ENCODE results near the gene ROPN1. TPM values are rescaled to one million over a fixed set of nuclear protein-coding genes. Genes with fewer than 3 reads are reported as not detected.
"Not testable (repeated sequence)": the region's sequence is repeated elsewhere in the genome, so short reads cannot be mapped to it uniquely, and the experiment has no call there.

The ROPN1 gene
- not detected in 2 replicates for total RNA-seq (2013; cell fraction: nucleolus; rRNA removed)
- not detected in 2 replicates for total RNA-seq (2014; rRNA removed)
- not detected in 2 replicates for total RNA-seq (2014; rRNA removed; fragmentation: Illumina TruSeq; extraction: Trizol)
- not detected in 2 replicates for total RNA-seq (2021)
- polyA plus RNA-seq (2011; ENCODE audit: low read depth): not detected
- not detected in 2 replicates for polyA plus RNA-seq (2011; rRNA removed)
- polyA plus RNA-seq (2011; cell fraction: cytosol; rRNA removed): not detected in 2 replicates
- polyA plus RNA-seq (2011; cell fraction: nucleus; rRNA removed): not detected in 2 replicates
- polyA plus RNA-seq (2012): not detected in 2 replicates
- not detected in 2 replicates for polyA plus RNA-seq (2014; fragmentation: Illumina TruSeq; extraction: Trizol)
- not detected for polyA plus RNA-seq (2014; fragmentation: Nextera tagmentation; extraction: Ambion mirVana)
- polyA plus RNA-seq (2014; rRNA removed): not detected in 2 replicates
- polyA plus RNA-seq (2016; fragmentation: Nextera tagmentation; extraction: Ambion mirVana): not detected
- polyA minus RNA-seq (2011; rRNA and poly(A)+ RNA removed): not detected in 2 replicates
- polyA minus RNA-seq (2011; cell fraction: cytosol; rRNA and poly(A)+ RNA removed): not detected in 2 replicates
- polyA minus RNA-seq (2011; cell fraction: nucleus; rRNA and poly(A)+ RNA removed): not detected in 2 replicates
- percentile 4 among the genes with signal in this experiment for Bru-seq, nascent RNA
- BruChase-seq, experiment 1, labeled RNA remaining after a 6-hour chase: not detected
- BruChase-seq, experiment 2, labeled RNA remaining after a 2-hour chase: not detected
- long read RNA-seq, experiment 1: 0 reads
- long read RNA-seq, experiment 2: 0 reads

DNA sequence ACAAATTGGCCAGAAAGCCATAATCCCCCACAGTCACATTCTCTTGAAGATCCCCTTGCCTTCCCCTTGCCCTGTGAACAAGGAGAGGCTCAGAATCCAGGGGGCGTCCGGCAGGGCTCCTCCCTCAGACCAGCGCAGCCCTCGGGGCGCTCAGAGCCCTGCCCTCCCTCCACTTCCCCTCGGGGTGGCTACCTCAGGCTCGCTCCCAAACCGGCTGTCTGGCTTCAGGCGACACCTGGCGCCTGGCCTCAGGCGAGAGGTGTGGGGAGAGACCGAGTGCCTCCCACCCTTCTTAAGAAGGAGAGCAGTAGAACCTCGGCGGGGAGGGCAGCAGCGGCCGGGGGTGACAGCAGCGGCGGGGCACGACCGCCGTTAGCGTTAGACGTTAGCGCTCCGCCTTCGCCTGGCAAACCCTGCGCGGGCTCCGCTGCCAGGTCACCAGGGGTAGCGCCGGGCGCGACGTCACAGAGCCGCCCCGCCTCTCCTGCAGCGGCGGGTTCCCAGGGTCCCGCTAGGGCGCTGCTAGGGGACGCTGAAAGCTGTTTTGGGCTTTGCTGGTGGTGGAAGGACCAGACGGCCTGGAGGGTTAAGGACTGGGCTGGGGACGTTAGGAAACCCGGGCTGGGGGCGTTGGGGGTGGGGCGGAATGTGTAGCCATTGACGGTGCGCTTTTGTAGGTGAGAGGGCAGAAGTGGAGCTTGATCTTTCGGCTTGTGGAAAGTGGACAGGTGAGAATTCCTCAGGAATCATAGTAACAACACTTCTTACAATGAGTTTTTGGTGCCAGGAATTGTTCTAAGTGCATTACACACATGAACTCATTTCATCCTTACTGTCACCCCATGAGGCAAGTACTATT, at the start of gene ROPN1:
Gene ROPN1 (minus strand): TSS at position 395 of the 859 bp plus-strand sequence. CDS start 11,643 bp downstream, outside the sequence.
- intact Hi-C loops (cut with micrococcal nuclease; ENCODE audit: unreplicated experiment); CTCF ChIA-PET: not testable (repeated sequence)

DNA sequence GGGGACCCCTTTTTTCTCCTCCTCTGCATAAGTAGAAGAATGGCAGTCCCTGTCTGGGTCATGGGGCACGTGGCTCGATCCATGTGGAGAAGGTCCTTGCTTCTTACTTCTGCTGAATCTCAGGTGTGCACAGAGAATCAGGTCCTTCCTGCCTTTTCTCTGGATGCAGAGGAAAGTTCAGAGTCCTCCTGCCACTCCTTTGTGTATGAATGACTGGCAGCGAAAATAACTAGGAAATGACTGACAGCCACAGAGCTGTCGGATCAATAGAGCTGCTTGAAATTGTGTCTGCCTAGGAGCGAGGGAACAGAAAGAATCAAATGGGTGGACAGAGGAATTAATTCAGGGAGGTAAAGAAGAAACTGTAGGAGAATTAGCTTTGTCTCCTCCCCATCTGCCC, 49.6 kb upstream of the ROPN1 start:
- SMC1A ChIA-PET (ENCODE audit: uncharacterized antibody, unreplicated experiment): interaction anchor here (1.4 kb wide), 1 partner anchor 31 kb away, joined by 4 read pairs; no protein-coding TSS in a partner anchor
- no peaks in the 10 kb centered on the region; a peak in 3 of 4 replicates for H3K27me3 ChIP-seq (replicated peaks in 1 of 2; ENCODE audit: control insufficient read depth in 2 of 2, insufficient read depth in 2 of 2, low read length in 1 of 2)
- no peak for ATAC-seq
- no peak overlapping the region for H2AFZ ChIP-seq (ENCODE audit: control insufficient read depth, low read depth, low read length)
- CTCF ChIA-PET: interaction anchor here (1.3 kb wide), 1 partner anchor 9 kb away, joined by 4 read pairs; the partner anchor contains the start of gene KALRN
- no peak overlapping the region for H3K27ac ChIP-seq (ENCODE audit: control insufficient read depth, insufficient read depth)
- BruUV-seq (replicated peaks): no TSS peak
- no peaks in the 10 kb centered on the region for H3K36me3 ChIP-seq (ENCODE audit: control insufficient read depth in 2 of 2, insufficient read depth in 2 of 2, low read length in 1 of 2)
- WGBS (ENCODE audit: insufficient coverage, insufficient replicate concordance, low lambda C conversion rate, missing lambda C conversion rate): 43% methylated on average over 5 of the region's 5 CpGs
- POLR2A ChIA-PET: no interaction called here
- no peaks in the 10 kb centered on the region for H3K79me2 ChIP-seq (ENCODE audit: control insufficient read depth, insufficient read depth, low read length)
- no peak for DNase-seq (ENCODE audit: low read depth, low spot score)
- intact Hi-C loops (cut with micrococcal nuclease; ENCODE audit: unreplicated experiment) (no loop called here), in situ Hi-C loops (cut with MboI) (no loop called here)
- H3K4me2 ChIP-seq (ENCODE audit: control insufficient read depth, insufficient read depth): no peak overlapping the region
- no peaks in the 10 kb centered on the region for H3K9me3 ChIP-seq (replicated peaks; ENCODE audit: control insufficient read depth, insufficient read depth, low read length)
- H3K4me1 ChIP-seq (ENCODE audit: control insufficient read depth, insufficient read depth, low read length): no peaks in the 10 kb centered on the region
- no peak overlapping the region for H3K9ac ChIP-seq (ENCODE audit: control insufficient read depth, insufficient read depth, low read length)
- no peak for TF ChIP-seq RBBP5 (conservative IDR thresholded peaks at IDR 0.05)
- TF ChIP-seq, protein P1, sequence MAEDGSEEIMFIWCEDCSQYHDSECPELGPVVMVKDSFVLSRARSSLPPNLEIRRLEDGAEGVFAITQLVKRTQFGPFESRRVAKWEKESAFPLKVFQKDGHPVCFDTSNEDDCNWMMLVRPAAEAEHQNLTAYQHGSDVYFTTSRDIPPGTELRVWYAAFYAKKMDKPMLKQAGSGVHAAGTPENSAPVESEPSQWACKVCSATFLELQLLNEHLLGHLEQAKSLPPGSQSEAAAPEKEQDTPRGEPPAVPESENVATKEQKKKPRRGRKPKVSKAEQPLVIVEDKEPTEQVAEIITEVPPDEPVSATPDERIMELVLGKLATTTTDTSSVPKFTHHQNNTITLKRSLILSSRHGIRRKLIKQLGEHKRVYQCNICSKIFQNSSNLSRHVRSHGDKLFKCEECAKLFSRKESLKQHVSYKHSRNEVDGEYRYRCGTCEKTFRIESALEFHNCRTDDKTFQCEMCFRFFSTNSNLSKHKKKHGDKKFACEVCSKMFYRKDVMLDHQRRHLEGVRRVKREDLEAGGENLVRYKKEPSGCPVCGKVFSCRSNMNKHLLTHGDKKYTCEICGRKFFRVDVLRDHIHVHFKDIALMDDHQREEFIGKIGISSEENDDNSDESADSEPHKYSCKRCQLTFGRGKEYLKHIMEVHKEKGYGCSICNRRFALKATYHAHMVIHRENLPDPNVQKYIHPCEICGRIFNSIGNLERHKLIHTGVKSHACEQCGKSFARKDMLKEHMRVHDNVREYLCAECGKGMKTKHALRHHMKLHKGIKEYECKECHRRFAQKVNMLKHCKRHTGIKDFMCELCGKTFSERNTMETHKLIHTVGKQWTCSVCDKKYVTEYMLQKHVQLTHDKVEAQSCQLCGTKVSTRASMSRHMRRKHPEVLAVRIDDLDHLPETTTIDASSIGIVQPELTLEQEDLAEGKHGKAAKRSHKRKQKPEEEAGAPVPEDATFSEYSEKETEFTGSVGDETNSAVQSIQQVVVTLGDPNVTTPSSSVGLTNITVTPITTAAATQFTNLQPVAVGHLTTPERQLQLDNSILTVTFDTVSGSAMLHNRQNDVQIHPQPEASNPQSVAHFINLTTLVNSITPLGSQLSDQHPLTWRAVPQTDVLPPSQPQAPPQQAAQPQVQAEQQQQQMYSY (CRISPR knock-in tag; IDR thresholded peaks at IDR 0.05): no peak
- no peaks in the 10 kb centered on the region for H4K20me1 ChIP-seq (ENCODE audit: control insufficient read depth, insufficient read depth)
- FAIRE-seq: no peak
- H3K4me3 ChIP-seq: no peak overlapping the region
- RAD21 ChIA-PET (ENCODE audit: unreplicated experiment): no interaction called here

More for the DNA sequence above, at the start of gene ROPN1:
- RAD21 ChIA-PET (ENCODE audit: unreplicated experiment); H3K27ac ChIP-seq (ENCODE audit: control insufficient read depth, insufficient read depth); SMC1A ChIA-PET (ENCODE audit: uncharacterized antibody, unreplicated experiment); H3K9me3 ChIP-seq (replicated peaks; ENCODE audit: control insufficient read depth, insufficient read depth, low read length); H3K4me2 ChIP-seq (ENCODE audit: control insufficient read depth, insufficient read depth); H3K79me2 ChIP-seq (ENCODE audit: control insufficient read depth, insufficient read depth, low read length); BruUV-seq (replicated peaks); POLR2A ChIA-PET; in situ Hi-C loops (cut with MboI); H3K4me1 ChIP-seq (ENCODE audit: control insufficient read depth, insufficient read depth, low read length); H3K9ac ChIP-seq (ENCODE audit: control insufficient read depth, insufficient read depth, low read length); H4K20me1 ChIP-seq (ENCODE audit: control insufficient read depth, insufficient read depth); H3K4me3 ChIP-seq; DNase-seq (ENCODE audit: low read depth, low spot score); H3K36me3 ChIP-seq (ENCODE audit: control insufficient read depth in 2 of 2, insufficient read depth in 2 of 2, low read length in 1 of 2); H3K27me3 ChIP-seq (replicated peaks in 1 of 2; ENCODE audit: control insufficient read depth in 2 of 2, insufficient read depth in 2 of 2, low read length in 1 of 2); H2AFZ ChIP-seq (ENCODE audit: control insufficient read depth, low read depth, low read length): not testable (repeated sequence)
- FAIRE-seq (peak; percentile 62), ATAC-seq (peak; percentile 68)
- 50% methylated on average over 2 of the region's 49 CpGs for WGBS (ENCODE audit: insufficient coverage, insufficient replicate concordance, low lambda C conversion rate, missing lambda C conversion rate)
